K562 (cell line): ENCODE data around the gene TRIP6. TPM values are rescaled to one million over a fixed set of nuclear protein-coding genes. Genes with fewer than 3 reads are reported as not detected.

Source experiments
- AFF4 ChIP-seq: sonication (generic); formaldehyde crosslinking; IDR thresholded peaks from 2 replicates; pipeline ENCODE4 v1.8.0; 2023; ENCODE audit warnings: mild to moderate bottlenecking, missing genetic modification reagents
- ARID1B ChIP-seq: fragments of 450-650 bp; IDR thresholded peaks from 2 replicates; pipeline ENCODE4 v1.6.1; 2016; ENCODE audit warnings: antibody characterized with exemption, mild to moderate bottlenecking, inconsistent platforms
- ATF3 ChIP-seq, 2 experiments: fragments of 450-650 bp in 1 of 2; sonication (generic) in 1 of 2; formaldehyde crosslinking in 1 of 2; IDR thresholded peaks in 1 of 2; conservative IDR thresholded peaks in 1 of 2; 2 replicates each; pipeline versions ENCODE4 v1.6.1 to v1.8.1; 2016 to 2023; ENCODE audit warnings: mild to moderate bottlenecking in 2 of 2, moderate library complexity in 2 of 2, inconsistent platforms in 1 of 2, missing genetic modification reagents in 1 of 2
- BCOR ChIP-seq: fragments of 450-650 bp; IDR thresholded peaks from 2 replicates; pipeline ENCODE4 v1.6.1; 2016
- FOXP1 ChIP-seq: sonication (generic); formaldehyde crosslinking; IDR thresholded peaks from 2 replicates; pipeline ENCODE4 v1.8.0; 2022; ENCODE audit warnings: mild to moderate bottlenecking, missing genetic modification reagents
- RB1 ChIP-seq: fragments of 450-650 bp; IDR thresholded peaks from 2 replicates; pipeline ENCODE4 v1.6.1; 2017; ENCODE audit warnings: low read depth, mild to moderate bottlenecking
- REST ChIP-seq, 2 experiments: fragments of 450-650 bp; formaldehyde crosslinking in 1 of 2; IDR thresholded peaks; 2 replicates each; pipeline versions ENCODE4 v1.4.0 to v1.6.1; 2014 to 2020; ENCODE audit warnings: mild to moderate bottlenecking in 2 of 2, borderline replicate concordance in 1 of 2, low read depth in 1 of 2
- SIN3A ChIP-seq, 2 experiments: fragments of 150-350 bp in 1 of 2; IDR thresholded peaks; 2 replicates each; pipeline ENCODE4 v1.6.1; 2011 to 2016; ENCODE audit warnings: borderline replicate concordance in 2 of 2, low read depth in 2 of 2, low read length in 2 of 2, mild to moderate bottlenecking in 2 of 2, moderate library complexity in 2 of 2; ENCODE audit not compliant: control insufficient read depth in 1 of 2
- TCF7 ChIP-seq: sonication (generic); IDR thresholded peaks from 2 replicates; pipeline ENCODE4 v1.6.1; 2016; ENCODE audit warnings: antibody characterized with exemption, borderline replicate concordance
- ZEB2 ChIP-seq: fragments of 450-650 bp; IDR thresholded peaks from 2 replicates; pipeline ENCODE4 v1.6.1; 2016
- polyA plus RNA-seq, 8 experiments: library from polyadenylated mRNA; depleted of rRNA in 4 of 8; stranded (reverse) in 5 of 8; unstranded in 3 of 8; fragments of >200 nt; fragmentation: Nextera tagmentation in 2 of 8; fragmentation: Illumina TruSeq in 1 of 8; extraction: Ambion mirVana in 2 of 8; extraction: Trizol in 1 of 8; gene quantifications; 2 replicates each; pipeline versions ENCODE4 v1.2.1 to v1.2.3, GENCODE V29; 2011 to 2014; ENCODE audit warnings: inconsistent platforms in 1 of 8, missing spikeins in 1 of 8
- total RNA-seq, 7 experiments: library from RNA; depleted of rRNA in 6 of 7; stranded (reverse); fragments of >200 nt in 6 of 7; fragmentation: Illumina TruSeq in 2 of 7; extraction: Trizol in 2 of 7; gene quantifications; 2 replicates each; pipeline versions ENCODE4 v1.2.1 to v1.2.3, GENCODE V29; 2011 to 2021; ENCODE audit warnings: low replicate concordance in 1 of 7
- TF ChIP-seq, protein P1 (sequence below): sonication (generic); formaldehyde crosslinking; IDR thresholded peaks from 2 replicates; pipeline ENCODE4 v1.8.1; 2023; ENCODE audit warnings: mild to moderate bottlenecking, missing genetic modification reagents, moderate library complexity

Gene TRIP6
- total and polyA plus RNA-seq, 9 of the 15 experiments (the other 6 are each of a cell fraction or from before 2014, with no cell fraction given), result 5.9 to 141 (median 54.0) TPM

DNA sequence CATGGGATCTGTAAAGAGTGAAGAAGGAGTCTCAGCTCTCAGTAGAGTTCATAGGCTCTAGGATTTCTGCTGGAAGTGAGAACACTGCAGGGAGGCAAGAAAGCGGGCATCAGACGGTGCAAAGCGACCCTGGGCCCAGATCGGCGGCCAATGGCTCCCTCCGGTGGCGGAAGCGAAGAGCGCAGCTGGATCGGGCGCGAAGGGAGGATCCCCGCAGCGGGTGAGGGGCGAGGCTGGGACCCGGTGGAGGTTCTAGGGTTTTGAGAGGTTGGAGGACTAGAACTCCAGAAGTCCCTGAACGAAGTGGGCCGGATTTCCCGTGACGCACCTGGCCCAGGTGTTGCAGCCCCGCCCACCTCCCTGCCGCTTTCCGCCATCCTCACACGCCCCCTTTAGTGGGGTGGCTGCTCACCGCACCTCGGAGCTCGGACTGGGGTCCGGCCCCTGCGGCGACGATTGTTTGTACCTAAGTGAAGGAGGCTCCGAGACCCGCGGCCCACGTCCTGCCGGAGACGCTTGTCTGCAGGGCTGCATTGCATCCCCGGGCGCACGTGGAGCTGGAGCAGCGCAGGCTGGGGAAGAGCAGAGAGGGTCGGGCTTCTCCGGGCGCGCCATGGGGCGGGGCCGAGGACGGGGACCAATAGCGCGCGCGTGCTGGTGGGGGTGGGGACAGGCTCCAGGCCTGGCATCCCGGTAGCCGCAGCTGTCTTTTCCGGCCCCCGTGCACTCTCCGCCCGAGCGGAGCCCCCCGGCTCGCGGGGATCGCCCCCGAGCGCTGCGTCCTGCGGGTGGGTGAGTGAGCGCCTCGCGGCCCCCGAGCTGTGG lies 14.9 kb upstream of the TRIP6 start, which contains the start of gene SLC12A9 (continued):
- TF ChIP-seq REST (IDR thresholded peaks at IDR 0.05; ENCODE audit: borderline replicate concordance), result peak; percentile 94
- TF ChIP-seq REST (CRISPR knock-in tag; IDR thresholded peaks at IDR 0.05; ENCODE audit: low read depth), result no peak; the same call in 1 of the 2 replicates
- TF ChIP-seq, protein P1, sequence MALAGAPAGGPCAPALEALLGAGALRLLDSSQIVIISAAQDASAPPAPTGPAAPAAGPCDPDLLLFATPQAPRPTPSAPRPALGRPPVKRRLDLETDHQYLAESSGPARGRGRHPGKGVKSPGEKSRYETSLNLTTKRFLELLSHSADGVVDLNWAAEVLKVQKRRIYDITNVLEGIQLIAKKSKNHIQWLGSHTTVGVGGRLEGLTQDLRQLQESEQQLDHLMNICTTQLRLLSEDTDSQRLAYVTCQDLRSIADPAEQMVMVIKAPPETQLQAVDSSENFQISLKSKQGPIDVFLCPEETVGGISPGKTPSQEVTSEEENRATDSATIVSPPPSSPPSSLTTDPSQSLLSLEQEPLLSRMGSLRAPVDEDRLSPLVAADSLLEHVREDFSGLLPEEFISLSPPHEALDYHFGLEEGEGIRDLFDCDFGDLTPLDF (CRISPR knock-in tag), result peak; percentile 74
- TF ChIP-seq RB1, result peak; percentile 90
- TF ChIP-seq BCOR, result no peak
- TF ChIP-seq ARID1B, result peak; percentile 26; the same call in 1 of the 2 replicates
- TF ChIP-seq FOXP1, result peak; percentile 49; the same call in 1 of the 2 replicates
- TF ChIP-seq ZEB2, result peak; percentile 86; the same call in 1 of the 2 replicates
- TF ChIP-seq SIN3A (IDR thresholded peaks at IDR 0.05; ENCODE audit: borderline replicate concordance in 2 of 2, control insufficient read depth in 1 of 2, low read depth in 2 of 2, low read length in 2 of 2), result peak; percentile 96 to 98
- 0 out of 2 replicates have a peak, but pooled peaks have one; percentile 14 for TF ChIP-seq TCF7
- TF ChIP-seq AFF4, result peak; percentile 64; the same call in 1 of the 2 replicates
- no peak for TF ChIP-seq ATF3 (IDR thresholded peaks at IDR 0.05)
- TF ChIP-seq ATF3 (CRISPR knock-in tag; conservative IDR thresholded peaks at IDR 0.05), result peak; percentile 75
